CD14-positive monocyte (primary cell): Measurements from ENCODE around the gene AP1S2. TPM values are rescaled to one million over a fixed set of nuclear protein-coding genes. Genes with fewer than 3 reads are reported as not detected.

Experiments
- DNase-seq, 3 donors: peaks; one replicate each; pipeline ENCODE4 v3.0.0-alpha.2; 2011 to 2022
- H2AFZ ChIP-seq: 2 replicates; pipeline ENCODE4 v1.6.0; 2012; ENCODE audit warnings: mild to moderate bottlenecking, low read depth, low read length, inconsistent platforms; ENCODE audit not compliant: insufficient read depth, poor library complexity, severe bottlenecking
- H3K27ac ChIP-seq, 2 donors: 1 replicate in 1 of 2; 2 replicates in 1 of 2; pipeline ENCODE4 v1.5.1; 2012 to 2013; ENCODE audit warnings: low read length in 2 of 2, control low read depth in 1 of 2, inconsistent platforms in 1 of 2, low read depth in 1 of 2, mild to moderate bottlenecking in 1 of 2
- H3K27me3 ChIP-seq, 2 donors: one replicate each; pipeline versions ENCODE4 v1.6.0 to v1.6.1; 2011 to 2013; ENCODE audit warnings: low read length in 2 of 2; ENCODE audit not compliant: control insufficient read depth in 2 of 2, insufficient read depth in 2 of 2
- H3K36me3 ChIP-seq, 2 donors: replicated peaks in 1 of 2; 1 replicate in 1 of 2; 2 replicates in 1 of 2; pipeline versions ENCODE4 v1.5.1 to v1.6.1; 2012 to 2013; ENCODE audit warnings: low read length in 2 of 2, control low read depth in 1 of 2, inconsistent platforms in 1 of 2, mild to moderate bottlenecking in 1 of 2; ENCODE audit not compliant: insufficient read depth in 2 of 2, control insufficient read depth in 1 of 2
- H3K4me1 ChIP-seq, 2 donors: 1 replicate in 1 of 2; 2 replicates in 1 of 2; pipeline versions ENCODE4 v1.5.1 to v1.6.1; 2012 to 2013; ENCODE audit warnings: low read length in 2 of 2, control low read depth in 1 of 2, inconsistent platforms in 1 of 2, mild to moderate bottlenecking in 1 of 2, moderate library complexity in 1 of 2; ENCODE audit not compliant: insufficient read depth in 2 of 2, control insufficient read depth in 1 of 2
- H3K4me2 ChIP-seq: replicated peaks from 2 replicates; pipeline ENCODE3; 2012; ENCODE audit warnings: low read length, moderate library complexity, mild to moderate bottlenecking; ENCODE audit not compliant: poor library complexity, severe bottlenecking; ENCODE audit errors: extremely low read depth
- H3K4me3 ChIP-seq, 3 experiments: fragments of 200-600 bp in 1 of 3; sonication (generic) in 1 of 3; replicated peaks in 1 of 3; 1 replicate in 2 of 3; 2 replicates in 1 of 3; pipeline ENCODE4 v1.5.1; 2011 to 2013; ENCODE audit warnings: low read length in 3 of 3, mild to moderate bottlenecking in 3 of 3, control low read depth in 2 of 3, low read depth in 2 of 3, inconsistent platforms in 1 of 3, moderate library complexity in 1 of 3
- H3K79me2 ChIP-seq: 2 replicates; pipeline ENCODE4 v1.6.0; 2012; ENCODE audit warnings: mild to moderate bottlenecking, control low read depth, inconsistent platforms, low read length, moderate library complexity; ENCODE audit not compliant: insufficient read depth
- H3K9ac ChIP-seq: 2 replicates; pipeline ENCODE4 v1.6.0; 2017; ENCODE audit warnings: low read length, mild to moderate bottlenecking; ENCODE audit not compliant: insufficient read depth, poor library complexity, severe bottlenecking
- H3K9me3 ChIP-seq, 2 donors: replicated peaks in 1 of 2; 1 replicate in 1 of 2; 2 replicates in 1 of 2; pipeline versions ENCODE4 v1.5.1 to v1.6.1; 2012 to 2013; ENCODE audit warnings: low read length in 2 of 2, control low read depth in 1 of 2; ENCODE audit not compliant: control insufficient read depth in 1 of 2, insufficient read depth in 1 of 2
- H4K20me1 ChIP-seq: 2 replicates; pipeline ENCODE4 v1.6.0; 2012; ENCODE audit warnings: mild to moderate bottlenecking, low read length, control low read depth, moderate library complexity; ENCODE audit not compliant: insufficient read depth
- H3K27ac Mint-ChIP-seq, 7 donors: one replicate each; pipeline ENCODE4 v1.8.0; 2020; ENCODE audit warnings: mild to moderate bottlenecking in 7 of 7, mixed read lengths in 7 of 7, moderate library complexity in 6 of 7, inconsistent platforms in 2 of 7
- H3K27me3 Mint-ChIP-seq, 3 donors: one replicate each; pipeline ENCODE4 v1.8.0; 2021 to 2022; ENCODE audit warnings: low read depth in 3 of 3, mild to moderate bottlenecking in 3 of 3, mixed read lengths in 3 of 3, moderate library complexity in 3 of 3, inconsistent platforms in 1 of 3
- H3K36me3 Mint-ChIP-seq, 2 donors: one replicate each; pipeline ENCODE4 v1.8.0; 2020; ENCODE audit warnings: mixed read lengths in 2 of 2, inconsistent platforms in 1 of 2, mild to moderate bottlenecking in 1 of 2
- H3K4me1 Mint-ChIP-seq: one replicate; pipeline ENCODE4 v1.8.0; 2020; ENCODE audit warnings: mild to moderate bottlenecking, mixed read lengths
- H3K4me3 Mint-ChIP-seq, 2 donors: one replicate each; pipeline ENCODE4 v1.8.0; 2020; ENCODE audit warnings: mild to moderate bottlenecking in 2 of 2, mixed read lengths in 2 of 2, moderate library complexity in 1 of 2
- H3K9me3 Mint-ChIP-seq, 7 donors: one replicate each; pipeline ENCODE4 v1.8.0; 2020 to 2022; ENCODE audit warnings: mixed read lengths in 7 of 7, mild to moderate bottlenecking in 6 of 7, moderate library complexity in 6 of 7, inconsistent platforms in 2 of 7
- WGBS: methylation state at CpG from one replicate; pipeline ENCODE4 v1.1.5; 2013; ENCODE audit warnings: missing lambda C conversion rate; ENCODE audit not compliant: insufficient coverage; 5-methylcytosine and 5-hydroxymethylcytosine counted together
- intact Hi-C, 2 donors: fragments of 100-400 bp; cut with micrococcal nuclease; formaldehyde crosslinking; loops; one replicate each; pipeline versions ENCODE4 v1.15.0 to v1.15.1; 2023
- polyA plus RNA-seq, 3 donors: library from polyadenylated mRNA; depleted of rRNA in 1 of 3; unstranded in 2 of 3; stranded (reverse) in 1 of 3; fragments of 300-500 nt in 2 of 3; fragments of >200 nt in 1 of 3; fragmentation: Illumina TruSeq in 2 of 3; gene quantifications; 1 replicate in 2 of 3; 2 replicates in 1 of 3; pipeline ENCODE4 v1.2.3, GENCODE V29; 2012 to 2021
- TF ChIP-seq, protein P1 (sequence below): fragments of 200-600 bp; IDR thresholded peaks from one replicate; pipeline ENCODE4 v1.8.0; 2022; ENCODE audit warnings: antibody characterized with exemption, mild to moderate bottlenecking

AP1S2 gene
- polyA plus RNA-seq, 3 donors = 155 to 851 (median 806) TPM

DNA sequence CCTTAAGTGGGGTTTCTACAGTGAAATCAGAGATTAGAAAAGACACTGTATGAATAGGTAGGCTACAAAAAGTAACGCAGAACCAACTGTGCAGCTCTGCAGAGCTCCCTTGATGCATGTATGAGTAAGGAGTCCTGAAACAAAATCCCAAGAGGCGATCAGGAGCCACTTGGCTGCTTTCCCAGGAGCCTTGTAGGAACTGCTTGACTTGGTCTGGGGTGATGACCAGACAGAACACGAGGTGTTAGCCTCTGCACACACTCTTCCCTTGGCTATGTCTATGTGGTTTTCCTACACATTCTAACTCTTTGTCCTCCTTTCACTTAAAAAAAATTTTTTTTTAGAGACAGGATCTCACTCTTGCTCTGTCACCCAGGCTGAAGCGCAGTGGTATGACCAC lies 22.8 kb upstream of the AP1S2 start:
- 83% methylated on average over 1 of the region's 4 CpGs for WGBS
- no peak overlapping the region for H2AFZ ChIP-seq
- no peak overlapping the region for H3K4me2 ChIP-seq
- peaks cover 3 to 17% of the 10 kb centered on the region in 2 donors for H3K4me1 ChIP-seq
- peaks cover 0 to 64% of the 10 kb centered on the region in 2 donors for H3K27me3 ChIP-seq
- TF ChIP-seq, protein P1, sequence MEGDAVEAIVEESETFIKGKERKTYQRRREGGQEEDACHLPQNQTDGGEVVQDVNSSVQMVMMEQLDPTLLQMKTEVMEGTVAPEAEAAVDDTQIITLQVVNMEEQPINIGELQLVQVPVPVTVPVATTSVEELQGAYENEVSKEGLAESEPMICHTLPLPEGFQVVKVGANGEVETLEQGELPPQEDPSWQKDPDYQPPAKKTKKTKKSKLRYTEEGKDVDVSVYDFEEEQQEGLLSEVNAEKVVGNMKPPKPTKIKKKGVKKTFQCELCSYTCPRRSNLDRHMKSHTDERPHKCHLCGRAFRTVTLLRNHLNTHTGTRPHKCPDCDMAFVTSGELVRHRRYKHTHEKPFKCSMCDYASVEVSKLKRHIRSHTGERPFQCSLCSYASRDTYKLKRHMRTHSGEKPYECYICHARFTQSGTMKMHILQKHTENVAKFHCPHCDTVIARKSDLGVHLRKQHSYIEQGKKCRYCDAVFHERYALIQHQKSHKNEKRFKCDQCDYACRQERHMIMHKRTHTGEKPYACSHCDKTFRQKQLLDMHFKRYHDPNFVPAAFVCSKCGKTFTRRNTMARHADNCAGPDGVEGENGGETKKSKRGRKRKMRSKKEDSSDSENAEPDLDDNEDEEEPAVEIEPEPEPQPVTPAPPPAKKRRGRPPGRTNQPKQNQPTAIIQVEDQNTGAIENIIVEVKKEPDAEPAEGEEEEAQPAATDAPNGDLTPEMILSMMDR = no peak
- H3K9ac ChIP-seq = no peak overlapping the region
- H3K79me2 ChIP-seq = no peaks in the 10 kb centered on the region
- H3K36me3 ChIP-seq = no peaks in the 10 kb centered on the region
- H3K4me1 Mint-ChIP-seq = peaks cover 18% of the 10 kb centered on the region
- H3K4me3 Mint-ChIP-seq = no peak overlapping the region
- no peaks in the 10 kb centered on the region for H4K20me1 ChIP-seq
- H3K9me3 ChIP-seq = peaks cover 11 to 43% of the 10 kb centered on the region in 2 donors
- H3K27me3 Mint-ChIP-seq = peaks cover 0 to 59% (median 0%) of the 10 kb centered on the region in 3 donors
- H3K9me3 Mint-ChIP-seq = peaks cover 5 to 38% (median 22%) of the 10 kb centered on the region in 7 donors
- no peak overlapping the region for H3K4me3 ChIP-seq
- H3K27ac Mint-ChIP-seq = no peak overlapping the region
- H3K36me3 Mint-ChIP-seq = peaks cover 0 to 5% of the 10 kb centered on the region in 2 donors
- intact Hi-C loops = no loop called here
- DNase-seq = no peak
- H3K27ac ChIP-seq = no peak overlapping the region

DNA sequence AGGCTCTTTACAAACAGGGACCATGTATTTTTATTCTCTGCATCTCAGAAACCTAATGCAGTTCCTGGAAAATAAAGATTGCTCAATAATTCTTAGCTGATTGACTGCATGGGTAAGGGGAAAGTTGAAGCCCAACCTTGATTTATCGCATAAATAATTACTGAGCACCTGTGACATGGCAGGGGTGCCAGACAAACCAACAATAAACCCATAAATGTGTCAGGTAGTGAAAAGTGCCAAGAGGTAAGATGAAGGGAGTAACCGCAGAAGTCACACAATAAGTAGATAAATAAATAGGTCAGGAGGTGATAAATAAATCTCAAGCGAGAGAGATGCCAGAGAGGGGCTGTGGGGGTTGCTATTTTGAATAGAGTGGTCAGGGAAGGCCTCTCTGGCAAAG lies 20.1 kb upstream of the AP1S2 start:
- H3K36me3 ChIP-seq = no peaks in the 10 kb centered on the region
- intact Hi-C loops = no loop called here
- Mint-ChIP-seq H3K9me3 (peaks cover 2 to 29% (median 17%) of the 10 kb centered on the region in 7 donors), H3K4me1 (peaks cover 14% of the 10 kb centered on the region), H3K27me3 (peaks cover 0 to 66% (median 0%) of the 10 kb centered on the region in 3 donors), H3K36me3 (peaks cover 0 to 5% of the 10 kb centered on the region in 2 donors), H3K27ac (no peak overlapping the region), H3K4me3 (no peak overlapping the region)
- H3K27me3 ChIP-seq = peaks cover 0 to 58% of the 10 kb centered on the region in 2 donors
- H2AFZ ChIP-seq = no peak overlapping the region
- TF ChIP-seq, protein P1 = no peak
- DNase-seq = no peak
- H3K4me3 ChIP-seq = no peak overlapping the region
- H4K20me1 ChIP-seq = no peaks in the 10 kb centered on the region
- no peaks in the 10 kb centered on the region for H3K79me2 ChIP-seq
- H3K4me1 ChIP-seq = peaks cover 0 to 13% of the 10 kb centered on the region in 2 donors
- WGBS = 100% methylated on average over 2 of the region's 3 CpGs
- H3K4me2 ChIP-seq = no peak overlapping the region
- H3K9me3 ChIP-seq = peaks cover 11 to 27% of the 10 kb centered on the region in 2 donors
- no peak overlapping the region for H3K27ac ChIP-seq
- H3K9ac ChIP-seq = no peak overlapping the region
